IMR-90 (cell line): ENCODE results near the gene GRM4. TPM values are rescaled to one million over a fixed set of nuclear protein-coding genes. Genes with fewer than 3 reads are reported as not detected.

Experiments
- ATAC-seq: fragments of 200-7000 bp; cut with Tn5 transposase; 2 replicates; pipeline ENCODE4 v1.9.1; 2020; ENCODE audit warnings: low read depth, mild to moderate bottlenecking, moderate library complexity
- BruUV-seq: library from RNA; stranded (reverse); fragments of 400-500 nt; replicated peaks from 2 replicates; lab custom pipeline; 2021; lab: Mats Ljungman, UMichigan
- CTCF ChIA-PET: fragments of 300-600 bp; formaldehyde crosslinking; extraction: SDS; loops from one replicate; lab custom pipeline; 2021; ENCODE audit warnings: antibody characterized with exemption; lab: Yijun Ruan, JAX
- POLR2A ChIA-PET: fragments of 300-600 bp; sonication (Branson Sonifier 250); formaldehyde crosslinking; loops from one replicate; lab custom pipeline; 2022; ENCODE audit warnings: antibody characterized with exemption; ENCODE audit not compliant: unreplicated experiment; lab: Charles Lee
- DNase-seq: peaks from one replicate; pipeline ENCODE4 v3.0.0; 2013
- H2AFZ ChIP-seq: replicated peaks from 2 replicates; pipeline ENCODE3; 2013; ENCODE audit warnings: low read length, mild to moderate bottlenecking; ENCODE audit not compliant: poor library complexity
- H2AK5ac ChIP-seq: 2 replicates; pipeline ENCODE4 v1.6.1; 2013; ENCODE audit warnings: low read depth, low read length, inconsistent platforms
- H2AK9ac ChIP-seq: replicated peaks from 2 replicates; pipeline ENCODE3; 2013; ENCODE audit warnings: mild to moderate bottlenecking, low read depth, low read length, moderate library complexity; ENCODE audit not compliant: poor library complexity
- H2BK120ac ChIP-seq: 2 replicates; pipeline ENCODE4 v1.6.1; 2013; ENCODE audit warnings: low read depth, low read length, inconsistent platforms
- H2BK15ac ChIP-seq: 3 replicates; pipeline ENCODE4 v1.6.1; 2013; ENCODE audit warnings: low read depth, low read length, inconsistent platforms
- H2BK20ac ChIP-seq: 2 replicates; pipeline ENCODE4 v1.6.1; 2013; ENCODE audit warnings: low read depth, mild to moderate bottlenecking, inconsistent platforms, low read length, moderate library complexity
- H2BK5ac ChIP-seq: 2 replicates; pipeline ENCODE4 v1.6.1; 2013; ENCODE audit warnings: mild to moderate bottlenecking, low read depth, low read length, inconsistent platforms; ENCODE audit not compliant: poor library complexity, severe bottlenecking
- H3K14ac ChIP-seq: replicated peaks from 2 replicates; pipeline ENCODE4 v1.6.1; 2013; ENCODE audit warnings: low read depth, low read length, inconsistent platforms
- H3K18ac ChIP-seq: 2 replicates; pipeline ENCODE4 v1.6.1; 2013; ENCODE audit warnings: low read depth, low read length, control low read depth
- H3K23ac ChIP-seq: 2 replicates; pipeline ENCODE4 v1.6.1; 2013; ENCODE audit warnings: low read depth, low read length, inconsistent platforms
- H3K27ac ChIP-seq: 2 replicates; pipeline ENCODE4 v1.5.1; 2013; ENCODE audit warnings: mild to moderate bottlenecking, control low read depth, low read length; ENCODE audit not compliant: insufficient read depth
- H3K27me3 ChIP-seq: 2 replicates; pipeline ENCODE4 v1.6.1; 2013; ENCODE audit warnings: low read length; ENCODE audit not compliant: control insufficient read depth, insufficient read depth
- H3K36me3 ChIP-seq: 2 replicates; pipeline ENCODE4 v1.6.1; 2013; ENCODE audit warnings: low read length, mixed read lengths; ENCODE audit not compliant: control insufficient read depth, insufficient read depth
- H3K4ac ChIP-seq: 2 replicates; pipeline ENCODE4 v1.6.1; 2013; ENCODE audit warnings: low read depth, low read length, inconsistent platforms
- H3K4me1 ChIP-seq: 2 replicates; pipeline ENCODE4 v1.6.1; 2013; ENCODE audit warnings: low read length, mixed read lengths; ENCODE audit not compliant: control insufficient read depth, insufficient read depth
- H3K4me2 ChIP-seq: 2 replicates; pipeline ENCODE4 v1.6.1; 2013; ENCODE audit warnings: low read depth, mild to moderate bottlenecking, control low read depth, low read length, moderate library complexity
- H3K4me3 ChIP-seq: 2 replicates; pipeline ENCODE4 v1.5.1; 2013; ENCODE audit warnings: low read depth, mild to moderate bottlenecking, control low read depth, low read length, moderate library complexity; ENCODE audit not compliant: insufficient read depth
- H3K56ac ChIP-seq: 2 replicates; pipeline ENCODE4 v1.6.1; 2013; ENCODE audit warnings: low read length, inconsistent platforms; ENCODE audit not compliant: insufficient read depth; ENCODE audit errors: extremely low read depth
- H3K79me1 ChIP-seq, 2 experiments: 2 replicates each; pipeline ENCODE4 v1.6.1; 2013; ENCODE audit warnings: low read length in 2 of 2, inconsistent platforms in 1 of 2, low read depth in 1 of 2
- H3K9ac ChIP-seq: 2 replicates; pipeline ENCODE4 v1.6.1; 2013; ENCODE audit warnings: low read depth, low read length, control low read depth
- H3K9me1 ChIP-seq: 2 replicates; pipeline ENCODE4 v1.6.1; 2013; ENCODE audit warnings: low read length, inconsistent platforms; ENCODE audit not compliant: insufficient read depth
- H3K9me3 ChIP-seq: 2 replicates; pipeline ENCODE4 v1.6.1; 2013; ENCODE audit warnings: low read length; ENCODE audit not compliant: control insufficient read depth, insufficient read depth
- H4K20me1 ChIP-seq: 2 replicates; pipeline ENCODE4 v1.6.1; 2013; ENCODE audit warnings: low read length, inconsistent platforms; ENCODE audit not compliant: insufficient read depth
- H4K5ac ChIP-seq: 2 replicates; pipeline ENCODE4 v1.6.1; 2013; ENCODE audit warnings: mild to moderate bottlenecking, low read depth, low read length, control low read depth
- H4K8ac ChIP-seq, 2 experiments: 2 replicates each; pipeline ENCODE4 v1.6.1; 2013; ENCODE audit warnings: low read depth in 2 of 2, low read length in 2 of 2, control low read depth in 1 of 2, inconsistent platforms in 1 of 2
- H4K91ac ChIP-seq: 2 replicates; pipeline ENCODE4 v1.6.1; 2013; ENCODE audit warnings: low read depth, low read length, inconsistent platforms; ENCODE audit not compliant: insufficient read depth
- CHD1 ChIP-seq: IDR thresholded peaks from 2 replicates; pipeline ENCODE4 v1.6.1; 2012; ENCODE audit warnings: low read depth, low read length, improper control_type of control experiment
- ELK1 ChIP-seq: fragments of 150-350 bp; IDR thresholded peaks from 2 replicates; pipeline ENCODE4 v1.6.1; 2016; ENCODE audit warnings: low read depth, mild to moderate bottlenecking, low read length, moderate library complexity, borderline replicate concordance
- WGBS, 2 experiments: methylation state at CpG; one replicate each; pipeline versions ENCODE4 v1.1.5 to v1.1.7; 2013; ENCODE audit warnings: missing lambda C conversion rate in 2 of 2; ENCODE audit not compliant: insufficient read length in 1 of 2; ENCODE audit errors: extremely low coverage in 2 of 2; 5-methylcytosine and 5-hydroxymethylcytosine counted together
- dilution Hi-C: fragments of 300-500 bp; cut with HindIII; formaldehyde crosslinking; loops from one replicate; pipeline ENCODE4 v1.14.3; 2018; ENCODE audit warnings: low sequenced_read_pairs; ENCODE audit not compliant: unreplicated experiment
- in situ Hi-C: fragments of 300-500 bp; cut with MboI; formaldehyde crosslinking; loops from 3 replicates; pipeline ENCODE4 v1.14.3; 2019; ENCODE audit warnings: low sequenced_read_pairs, inconsistent platforms, mixed read lengths
- intact Hi-C: fragments of 100-400 bp; cut with micrococcal nuclease; formaldehyde crosslinking; loops from 2 replicates; pipeline ENCODE4 v1.10.0; 2022
- polyA plus RNA-seq, 3 experiments: library from polyadenylated mRNA; depleted of rRNA; stranded (reverse); fragments of >200 nt; gene quantifications; 2 replicates each; pipeline ENCODE4 v1.2.3, GENCODE V29; 2012; ENCODE audit warnings: low replicate concordance in 1 of 3
- total RNA-seq: library from RNA; depleted of rRNA; stranded (reverse); fragments of >200 nt; gene quantifications from 2 replicates; pipeline ENCODE4 v1.2.3, GENCODE V29; 2012

GRM4 gene
- total and polyA plus RNA-seq, 2 of the 4 experiments (the other 2 are of a cell fraction) = 0.02 TPM; not detected in 1

GRCh38 chr6:34161857-34162515 is 16.1 kb upstream of the GRM4 start:
- Histone ChIP-seq H2BK120ac (no peak overlapping the region), H3K36me3 (no peaks in the 10 kb centered on the region), H2BK15ac (no peak overlapping the region), H3K56ac (no peak overlapping the region), H2AK5ac (no peak overlapping the region), H3K27me3 (peaks cover 7% of the 10 kb centered on the region), H3K4me3 (no peak overlapping the region), H3K4me2 (no peak overlapping the region), H2BK20ac (no peak overlapping the region), H3K18ac (no peak overlapping the region), H3K14ac (no peak overlapping the region), H3K4ac (no peak overlapping the region), H2AK9ac (no peak overlapping the region), H4K20me1 (no peaks in the 10 kb centered on the region), H3K9me3 (peaks cover 12% of the 10 kb centered on the region), H4K91ac (no peak overlapping the region), H3K9me1 (no peaks in the 10 kb centered on the region), H3K9ac (no peak overlapping the region), H3K79me1 (no peaks in the 10 kb centered on the region), H2AFZ (no peak overlapping the region), H3K23ac (no peak overlapping the region), H4K8ac (no peak overlapping the region), H2BK5ac (no peak overlapping the region), H3K4me1 (no peaks in the 10 kb centered on the region), H4K5ac (no peak overlapping the region), H3K27ac (no peak overlapping the region)
- intact Hi-C loops (no loop called here), in situ Hi-C loops (loop anchor here (25.0 kb wide), 1 partner anchor 975 kb away; the partner anchor contains the start of gene TCP11), dilution Hi-C loops (no loop called here)
- DNase-seq (no peak), ATAC-seq (no peak)
- ChIA-PET CTCF (interaction anchor here (0.5 kb wide), 1 partner anchor 974 kb away, joined by 4 read pairs; no protein-coding TSS in a partner anchor), POLR2A (no interaction called here)
- 61% methylated on average over 4 of the region's 8 CpGs; no CpG with 5 or more reads in 1 of the 2 experiments for WGBS, 2 experiments
- BruUV-seq = no TSS peak
- TF ChIP-seq ELK1 (no peak), CHD1 (no peak)
